DND-41 (cell line): ENCODE measurements around the gene DCTN3.
A peak's percentile ranks its signal among the peaks of the same experiment; 100 is the strongest.

Experiments
- ATAC-seq: fragments of 200-7000 bp; cut with Tn5 transposase; 3 replicates; pipeline ENCODE4 v1.9.1; 2021; ENCODE audit warnings: low read depth; ENCODE audit not compliant: insufficient read depth
- DNase-seq: peaks from one replicate; pipeline ENCODE4 v3.0.0-alpha.2; 2020
- H2AFZ ChIP-seq: 2 replicates; pipeline ENCODE4 v1.6.0; 2012; ENCODE audit warnings: low read depth, low read length
- H3K27ac ChIP-seq: 2 replicates; pipeline ENCODE4 v1.5.1; 2012; ENCODE audit warnings: low read length, inconsistent platforms
- H3K27me3 ChIP-seq: fragments of 200-600 bp; sonication (generic); 2 replicates; pipeline ENCODE4 v1.6.0; 2012; ENCODE audit warnings: low read length, mild to moderate bottlenecking, inconsistent platforms; ENCODE audit not compliant: insufficient read depth, poor library complexity
- H3K36me3 ChIP-seq: 2 replicates; pipeline ENCODE4 v1.5.1; 2012; ENCODE audit warnings: low read length, inconsistent platforms; ENCODE audit not compliant: insufficient read depth
- H3K4me1 ChIP-seq: 2 replicates; pipeline ENCODE4 v1.5.1; 2012; ENCODE audit warnings: mild to moderate bottlenecking, low read length; ENCODE audit not compliant: insufficient read depth
- H3K4me2 ChIP-seq: 2 replicates; pipeline ENCODE4 v1.6.0; 2012; ENCODE audit warnings: mild to moderate bottlenecking, moderate library complexity, low read length, inconsistent platforms; ENCODE audit not compliant: insufficient read depth
- H3K4me3 ChIP-seq, 2 experiments: fragments of 200-600 bp in 1 of 2; shearing (Covaris generic) in 1 of 2; 2 replicates each; pipeline ENCODE4 v1.5.1; 2012 to 2016; ENCODE audit warnings: inconsistent platforms in 2 of 2, low read length in 2 of 2, mild to moderate bottlenecking in 2 of 2, low read depth in 1 of 2, moderate library complexity in 1 of 2
- H3K79me2 ChIP-seq: 2 replicates; pipeline ENCODE4 v1.6.0; 2012; ENCODE audit warnings: low read length, inconsistent platforms; ENCODE audit not compliant: insufficient read depth
- H3K9ac ChIP-seq: 2 replicates; pipeline ENCODE4 v1.6.0; 2012; ENCODE audit warnings: low read depth, mild to moderate bottlenecking, inconsistent platforms, low read length, moderate library complexity
- H3K9me3 ChIP-seq: 2 replicates; pipeline ENCODE4 v1.5.1; 2012; ENCODE audit warnings: low read length, moderate library complexity, mild to moderate bottlenecking, inconsistent platforms; ENCODE audit not compliant: insufficient read depth, severe bottlenecking
- H4K20me1 ChIP-seq: 2 replicates; pipeline ENCODE4 v1.6.0; 2012; ENCODE audit warnings: low read length; ENCODE audit not compliant: insufficient read depth
- EZH2 ChIP-seq: IDR thresholded peaks from 3 replicates; pipeline ENCODE4 v1.6.1; 2012; ENCODE audit warnings: borderline replicate concordance, low read depth, mild to moderate bottlenecking, moderate library complexity, low read length, inconsistent platforms; ENCODE audit not compliant: severe bottlenecking
- TF ChIP-seq, protein P1 (sequence below): IDR thresholded peaks from 2 replicates; pipeline ENCODE4 v1.5.1; 2012; ENCODE audit warnings: borderline replicate concordance, low read length, moderate library complexity, mild to moderate bottlenecking; ENCODE audit not compliant: poor library complexity, severe bottlenecking; ENCODE audit errors: extremely low read depth

The DCTN3 gene

GRCh38 chr9:34611811-34612787, 8.2 kb downstream of the DCTN3 start, which contains the start of gene RPP25L:
RPP25L (minus strand) TSS chr9:34612097; CDS start chr9:34611296, 801 bp downstream.
- TF ChIP-seq EZH2: no peak
- TF ChIP-seq, protein P1, sequence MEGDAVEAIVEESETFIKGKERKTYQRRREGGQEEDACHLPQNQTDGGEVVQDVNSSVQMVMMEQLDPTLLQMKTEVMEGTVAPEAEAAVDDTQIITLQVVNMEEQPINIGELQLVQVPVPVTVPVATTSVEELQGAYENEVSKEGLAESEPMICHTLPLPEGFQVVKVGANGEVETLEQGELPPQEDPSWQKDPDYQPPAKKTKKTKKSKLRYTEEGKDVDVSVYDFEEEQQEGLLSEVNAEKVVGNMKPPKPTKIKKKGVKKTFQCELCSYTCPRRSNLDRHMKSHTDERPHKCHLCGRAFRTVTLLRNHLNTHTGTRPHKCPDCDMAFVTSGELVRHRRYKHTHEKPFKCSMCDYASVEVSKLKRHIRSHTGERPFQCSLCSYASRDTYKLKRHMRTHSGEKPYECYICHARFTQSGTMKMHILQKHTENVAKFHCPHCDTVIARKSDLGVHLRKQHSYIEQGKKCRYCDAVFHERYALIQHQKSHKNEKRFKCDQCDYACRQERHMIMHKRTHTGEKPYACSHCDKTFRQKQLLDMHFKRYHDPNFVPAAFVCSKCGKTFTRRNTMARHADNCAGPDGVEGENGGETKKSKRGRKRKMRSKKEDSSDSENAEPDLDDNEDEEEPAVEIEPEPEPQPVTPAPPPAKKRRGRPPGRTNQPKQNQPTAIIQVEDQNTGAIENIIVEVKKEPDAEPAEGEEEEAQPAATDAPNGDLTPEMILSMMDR: no peak
- ATAC-seq: peak; percentile 88

GRCh38 chr9:34611251-34611810, 9.0 kb downstream of the DCTN3 start:
- DNase-seq (no peak), ATAC-seq (peak; percentile 35)
- Histone ChIP-seq H3K36me3 (peaks cover 16% of the 10 kb centered on the region), H3K9ac (peak overlapping the region; percentile 79), H4K20me1 (no peaks in the 10 kb centered on the region), H3K4me2 (peak overlapping the region; percentile 96), H3K27me3 (no peaks in the 10 kb centered on the region), H3K79me2 (peaks cover 11% of the 10 kb centered on the region), H3K27ac (peak overlapping the region; percentile 77), H3K4me1 (peaks cover 27% of the 10 kb centered on the region), H3K9me3 (no peaks in the 10 kb centered on the region), H2AFZ (peak overlapping the region; percentile 84), H3K4me3 (peak overlapping the region; percentile 58 to 96; a peak in 3 of 4 replicates)
- TF ChIP-seq, protein P1: no peak
- TF ChIP-seq EZH2: no peak

More at GRCh38 chr9:34611811-34612787, 8.2 kb downstream of the DCTN3 start, which contains the start of gene RPP25L:
- Histone ChIP-seq H3K4me3 (peak within 1 kb of the TSS; percentile 58 to 96), H3K9ac (peak within 1 kb of the TSS; percentile 79), H3K4me2 (peak within 1 kb of the TSS; percentile 96), H3K36me3 (peaks cover 22% of the 10 kb centered on the region), H3K4me1 (peaks cover 27% of the 10 kb centered on the region), H3K79me2 (peaks cover 11% of the 10 kb centered on the region), H3K27ac (peak within 1 kb of the TSS; percentile 77), H4K20me1 (no peaks in the 10 kb centered on the region), H3K9me3 (no peaks in the 10 kb centered on the region), H2AFZ (peak within 1 kb of the TSS; percentile 93), H3K27me3 (no peaks in the 10 kb centered on the region)
- peak; percentile 79 for DNase-seq

DNA sequence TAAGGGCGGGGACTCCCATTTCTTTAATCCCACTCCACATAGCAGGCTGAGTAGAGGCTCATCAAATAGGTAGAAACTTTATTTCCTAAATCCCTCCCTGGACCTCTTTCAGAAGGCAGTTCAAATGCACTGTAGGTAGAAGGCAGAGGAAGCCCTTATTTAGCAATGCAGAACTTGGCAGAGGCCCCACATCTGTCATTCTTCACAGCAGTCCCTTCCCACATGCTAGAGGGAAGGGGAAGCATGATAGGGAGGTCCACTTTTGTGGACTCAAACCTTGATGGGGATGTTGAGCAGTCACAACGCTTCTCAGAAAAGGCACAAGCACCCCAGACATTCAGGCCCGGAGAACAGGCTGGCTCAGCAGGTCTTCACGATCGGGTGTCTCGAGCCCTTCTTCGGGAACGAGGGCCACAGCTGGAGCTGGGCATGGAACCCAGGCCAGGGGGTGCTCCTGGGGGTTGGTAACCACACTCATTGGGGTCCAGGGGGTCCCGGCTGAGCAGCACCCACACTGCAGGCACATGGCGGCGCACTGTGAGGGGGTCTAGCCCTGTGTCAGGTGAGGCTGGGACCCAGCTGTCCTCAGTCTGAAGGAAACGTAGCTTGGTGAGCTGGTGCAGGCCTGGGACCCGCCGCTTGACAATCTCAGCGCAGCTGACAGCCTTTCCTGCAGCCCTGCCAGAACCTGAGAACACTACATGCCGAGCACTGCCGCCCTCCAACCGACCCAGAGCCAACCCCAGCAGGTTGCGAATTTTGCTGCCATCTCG, 9.7 kb downstream of the DCTN3 start:
- DNase-seq (no peak), ATAC-seq (no peak)
- peaks cover 10% of the 10 kb centered on the region for H3K36me3 ChIP-seq
- H3K4me2 ChIP-seq: peak overlapping the region; percentile 96
- peak overlapping the region; percentile 79 for H3K9ac ChIP-seq
- no peak for TF ChIP-seq EZH2
- TF ChIP-seq, protein P1: no peak
- peak overlapping the region; percentile 77 for H3K27ac ChIP-seq
- H3K79me2 ChIP-seq: peaks cover 11% of the 10 kb centered on the region
- H3K9me3 ChIP-seq: no peaks in the 10 kb centered on the region
- H3K4me1 ChIP-seq: peaks cover 27% of the 10 kb centered on the region
- peak overlapping the region; percentile 58 to 96; a peak in 3 of 4 replicates for H3K4me3 ChIP-seq
- no peaks in the 10 kb centered on the region for H3K27me3 ChIP-seq
- H4K20me1 ChIP-seq: no peaks in the 10 kb centered on the region
- H2AFZ ChIP-seq: no peak overlapping the region
